IPS-11a (cell line): Measurements from ENCODE around the gene AUTS2.
"Not testable (repeated sequence)": the region's sequence is repeated elsewhere in the genome, so short reads cannot be mapped to it uniquely, and the experiment has no call there.

ENCODE experiments used
- H3K4me3 ChIP-seq: one replicate; pipeline ENCODE4 v1.5.1; 2013; ENCODE audit warnings: low read depth, low read length, control low read depth

The AUTS2 gene

GRCh38 chr7:70707823-70708243 is 1109.6 kb downstream of the AUTS2 start:
- no peak overlapping the region for H3K4me3 ChIP-seq

- no peak overlapping the region for H3K4me3 ChIP-seq
Measured at GRCh38 chr7:70710011-70710480, 1111.8 kb downstream of the AUTS2 start.

- H3K4me3 ChIP-seq = no peak overlapping the region
Measured at GRCh38 chr7:70710651-70711050, 1112.4 kb downstream of the AUTS2 start.

- no peak overlapping the region for H3K4me3 ChIP-seq
Measured at GRCh38 chr7:70711452-70711851, 1113.2 kb downstream of the AUTS2 start.

- no peak overlapping the region for H3K4me3 ChIP-seq
Measured at GRCh38 chr7:70712942-70713341, 1114.7 kb downstream of the AUTS2 start.

- no peak overlapping the region for H3K4me3 ChIP-seq
Measured at GRCh38 chr7:70714506-70715038, 1116.3 kb downstream of the AUTS2 start.

- no peak overlapping the region for H3K4me3 ChIP-seq
Measured at GRCh38 chr7:70717553-70718329, 1119.5 kb downstream of the AUTS2 start.

- H3K4me3 ChIP-seq = no peak overlapping the region
Measured at GRCh38 chr7:70719125-70719524, 1120.8 kb downstream of the AUTS2 start.

- H3K4me3 ChIP-seq = no peak overlapping the region
Measured at GRCh38 chr7:70720191-70720873, 1122.1 kb downstream of the AUTS2 start.

GRCh38 chr7:70721500-70721899 is 1123.2 kb downstream of the AUTS2 start:
- H3K4me3 ChIP-seq = no peak overlapping the region

GRCh38 chr7:70723339-70723738 is 1125.1 kb downstream of the AUTS2 start:
- H3K4me3 ChIP-seq = no peak overlapping the region

GRCh38 chr7:70725448-70725847 is 1127.2 kb downstream of the AUTS2 start:
- no peak overlapping the region for H3K4me3 ChIP-seq

- no peak overlapping the region for H3K4me3 ChIP-seq
Measured at GRCh38 chr7:70726294-70726693, 1128.0 kb downstream of the AUTS2 start.

GRCh38 chr7:70726951-70727378 is 1128.7 kb downstream of the AUTS2 start:
- H3K4me3 ChIP-seq = no peak overlapping the region

- no peak overlapping the region for H3K4me3 ChIP-seq
Measured at GRCh38 chr7:70727861-70728260, 1129.6 kb downstream of the AUTS2 start.

- H3K4me3 ChIP-seq = no peak overlapping the region
Measured at GRCh38 chr7:70728872-70729552, 1130.7 kb downstream of the AUTS2 start.

GRCh38 chr7:70729553-70730157 is 1131.4 kb downstream of the AUTS2 start:
- H3K4me3 ChIP-seq = not testable (repeated sequence)

- no peak overlapping the region for H3K4me3 ChIP-seq
Measured at GRCh38 chr7:70730451-70731110, 1132.3 kb downstream of the AUTS2 start.

GRCh38 chr7:70733090-70733489 is 1134.8 kb downstream of the AUTS2 start:
- no peak overlapping the region for H3K4me3 ChIP-seq

GRCh38 chr7:70734411-70734810 is 1136.1 kb downstream of the AUTS2 start:
- H3K4me3 ChIP-seq = no peak overlapping the region
